Measurements from ENCODE around the gene OLIG1.

Gene OLIG1

DNA sequence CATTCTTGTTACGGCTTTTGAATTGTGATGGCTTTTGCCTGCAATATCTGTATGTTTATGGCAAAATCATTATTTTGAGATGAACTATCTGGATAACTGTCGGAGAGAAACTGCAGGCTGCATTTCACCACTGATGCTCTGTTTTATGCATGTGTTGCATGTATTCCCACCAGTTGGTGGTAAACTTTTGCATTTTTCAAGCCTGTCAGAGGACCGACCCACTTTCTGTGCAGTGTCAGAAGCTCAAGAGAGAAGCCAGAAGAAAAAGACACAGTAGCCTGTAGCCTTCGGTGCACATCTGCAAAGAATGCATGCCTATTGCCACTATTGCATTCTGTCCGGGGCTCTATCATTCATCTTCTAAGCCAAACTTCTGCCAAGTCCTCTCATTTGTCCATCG is 41.6 kb downstream of the OLIG1 start:
- in situ Hi-C loops (cut with MboI; ENCODE audit: low sequenced_read_pairs, unreplicated experiment): no loop called here

DNA sequence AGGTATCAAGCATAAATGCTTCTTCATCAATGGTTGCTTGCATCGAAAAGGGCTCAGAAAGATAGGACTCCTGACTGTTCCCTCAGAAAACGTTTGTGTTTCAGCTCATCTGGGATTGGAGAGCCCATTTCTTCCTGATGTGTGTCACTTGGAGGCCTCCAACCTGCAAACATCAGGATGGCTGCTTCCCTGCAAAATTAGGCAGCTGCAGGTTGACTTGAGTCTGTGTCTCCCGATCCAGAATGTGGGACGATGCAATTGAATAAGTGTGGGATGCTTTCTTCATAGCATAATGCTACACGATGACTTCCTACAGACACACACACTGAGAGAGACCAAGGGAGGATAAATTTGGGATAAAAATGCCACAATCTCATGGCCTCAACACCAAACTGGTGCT is 42.2 kb downstream of the OLIG1 start:
- in situ Hi-C loops (cut with MboI; ENCODE audit: low sequenced_read_pairs, unreplicated experiment): no loop called here
- TF ChIP-seq, protein P1, sequence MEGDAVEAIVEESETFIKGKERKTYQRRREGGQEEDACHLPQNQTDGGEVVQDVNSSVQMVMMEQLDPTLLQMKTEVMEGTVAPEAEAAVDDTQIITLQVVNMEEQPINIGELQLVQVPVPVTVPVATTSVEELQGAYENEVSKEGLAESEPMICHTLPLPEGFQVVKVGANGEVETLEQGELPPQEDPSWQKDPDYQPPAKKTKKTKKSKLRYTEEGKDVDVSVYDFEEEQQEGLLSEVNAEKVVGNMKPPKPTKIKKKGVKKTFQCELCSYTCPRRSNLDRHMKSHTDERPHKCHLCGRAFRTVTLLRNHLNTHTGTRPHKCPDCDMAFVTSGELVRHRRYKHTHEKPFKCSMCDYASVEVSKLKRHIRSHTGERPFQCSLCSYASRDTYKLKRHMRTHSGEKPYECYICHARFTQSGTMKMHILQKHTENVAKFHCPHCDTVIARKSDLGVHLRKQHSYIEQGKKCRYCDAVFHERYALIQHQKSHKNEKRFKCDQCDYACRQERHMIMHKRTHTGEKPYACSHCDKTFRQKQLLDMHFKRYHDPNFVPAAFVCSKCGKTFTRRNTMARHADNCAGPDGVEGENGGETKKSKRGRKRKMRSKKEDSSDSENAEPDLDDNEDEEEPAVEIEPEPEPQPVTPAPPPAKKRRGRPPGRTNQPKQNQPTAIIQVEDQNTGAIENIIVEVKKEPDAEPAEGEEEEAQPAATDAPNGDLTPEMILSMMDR (IDR thresholded peaks at IDR 0.05; ENCODE audit: borderline replicate concordance, control extremely low read depth, extremely low read depth, insufficient read depth, missing control alignments): no peak
- DNase-seq (ENCODE audit: low spot score): no peak

More for the DNA sequence above, 41.6 kb downstream of the OLIG1 start:
- DNase-seq (ENCODE audit: low spot score): no peak
- TF ChIP-seq, protein P1 (IDR thresholded peaks at IDR 0.05; ENCODE audit: borderline replicate concordance, control extremely low read depth, extremely low read depth, insufficient read depth, missing control alignments): no peak

DNA sequence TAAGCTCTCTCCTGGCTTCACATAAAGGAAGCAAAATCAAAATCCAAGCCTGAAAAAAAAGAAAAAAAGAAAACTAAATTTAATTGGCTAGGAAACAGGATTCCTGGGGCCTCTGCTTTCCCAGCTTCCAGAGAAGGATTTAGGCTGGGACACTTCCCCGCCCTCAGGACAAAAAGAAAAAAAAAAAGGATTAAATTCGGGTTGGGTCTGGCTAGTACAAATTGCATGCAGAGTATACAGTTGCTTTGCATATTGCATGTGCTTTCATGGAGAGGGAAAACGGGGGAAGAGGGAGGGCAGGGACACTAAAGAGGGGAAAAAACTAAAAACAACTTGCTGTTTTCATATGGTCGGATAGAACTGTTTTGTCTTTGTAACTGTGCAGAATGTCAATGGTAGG is 42.7 kb downstream of the OLIG1 start:
- in situ Hi-C loops (cut with MboI; ENCODE audit: low sequenced_read_pairs, unreplicated experiment): no loop called here
- DNase-seq (ENCODE audit: low spot score): no peak
- TF ChIP-seq, protein P1 (IDR thresholded peaks at IDR 0.05; ENCODE audit: borderline replicate concordance, control extremely low read depth, extremely low read depth, insufficient read depth, missing control alignments): no peak

DNA sequence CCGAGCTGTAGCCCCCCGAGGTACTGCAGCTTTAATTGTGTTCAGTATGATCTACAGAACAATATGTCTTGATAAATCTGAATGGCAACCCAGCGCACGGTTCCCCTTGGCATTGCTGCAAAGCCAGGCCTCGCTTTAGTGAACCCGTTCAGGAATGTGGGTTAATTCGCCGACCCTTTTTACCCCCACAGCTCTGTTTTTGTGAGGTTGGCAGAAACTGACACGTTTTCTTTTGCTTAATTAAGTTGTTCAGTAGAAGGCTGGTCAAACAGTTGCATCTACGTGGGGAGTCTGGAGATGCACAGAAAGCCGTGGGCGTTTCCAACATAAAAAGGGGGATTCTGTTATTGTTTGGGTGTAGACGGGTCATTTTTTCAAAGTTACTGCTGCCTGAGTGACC is 43.2 kb downstream of the OLIG1 start:
- TF ChIP-seq, protein P1 (IDR thresholded peaks at IDR 0.05; ENCODE audit: borderline replicate concordance, control extremely low read depth, extremely low read depth, insufficient read depth, missing control alignments): no peak
- DNase-seq (ENCODE audit: low spot score): no peak
- in situ Hi-C loops (cut with MboI; ENCODE audit: low sequenced_read_pairs, unreplicated experiment): no loop called here

DNA sequence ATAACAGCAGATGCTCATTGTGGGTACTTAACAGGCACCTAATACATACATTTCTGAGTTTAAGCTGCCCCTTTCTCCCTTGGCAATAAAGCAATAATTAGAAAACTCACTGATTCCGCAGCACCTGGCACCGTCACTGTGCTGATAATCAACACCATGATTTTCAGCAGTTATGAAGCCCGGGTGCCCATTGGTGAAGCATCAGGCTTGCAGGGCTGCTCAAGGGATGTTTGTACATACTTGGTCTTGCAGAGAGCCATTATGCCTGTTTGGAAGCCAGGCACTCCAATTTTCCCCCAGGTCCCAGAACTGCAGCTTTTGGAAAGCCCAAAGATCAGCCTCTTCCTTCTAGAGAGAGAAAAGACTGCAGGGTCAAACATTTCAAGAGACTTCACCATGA is 44.3 kb downstream of the OLIG1 start:
- DNase-seq (ENCODE audit: low spot score): no peak
- TF ChIP-seq, protein P1 (IDR thresholded peaks at IDR 0.05; ENCODE audit: borderline replicate concordance, control extremely low read depth, extremely low read depth, insufficient read depth, missing control alignments): no peak
- in situ Hi-C loops (cut with MboI; ENCODE audit: low sequenced_read_pairs, unreplicated experiment): no loop called here

DNA sequence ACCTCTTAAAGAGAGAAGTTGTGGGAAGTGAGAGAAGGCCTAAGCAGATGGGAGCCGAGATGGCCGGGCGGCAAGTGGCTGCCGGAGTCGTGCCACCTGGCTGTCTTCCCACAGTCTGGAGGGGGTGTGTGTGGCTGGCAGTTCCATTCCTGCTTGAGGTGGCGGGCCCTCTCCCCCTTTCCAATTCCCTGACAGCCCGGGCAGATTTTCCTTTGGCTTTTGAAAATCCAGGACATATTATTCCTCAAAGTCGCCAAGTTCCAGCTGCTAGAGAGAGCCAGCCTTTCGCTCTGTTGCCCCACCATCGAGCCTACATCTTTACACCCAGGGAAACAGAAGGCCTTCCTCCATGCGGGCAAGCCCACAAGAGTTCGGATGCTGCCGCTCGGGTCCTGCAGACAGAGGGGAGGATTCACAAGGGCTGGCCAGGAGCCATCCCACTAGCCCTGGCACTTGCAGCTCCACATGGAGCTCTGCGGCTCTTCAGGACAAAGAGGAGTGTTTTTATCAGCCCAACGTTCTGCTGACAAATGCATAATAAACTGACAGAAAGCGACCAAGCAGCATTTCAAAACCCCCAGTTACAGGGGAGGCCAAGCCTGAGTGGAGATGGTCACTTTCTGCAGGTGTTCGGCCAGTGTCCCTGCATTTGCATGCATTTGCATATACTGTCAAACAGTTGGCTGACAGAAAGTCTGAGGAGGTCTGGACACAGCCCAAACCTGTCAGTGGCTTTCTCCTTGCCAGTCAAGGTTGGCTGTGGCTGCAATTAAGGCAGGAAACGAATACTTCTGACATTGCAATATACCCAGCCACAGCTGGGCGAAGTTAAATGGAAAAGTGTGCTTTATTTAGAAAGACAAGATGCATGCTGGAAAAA is 45.9 kb downstream of the OLIG1 start:
- TF ChIP-seq, protein P1 (IDR thresholded peaks at IDR 0.05; ENCODE audit: borderline replicate concordance, control extremely low read depth, extremely low read depth, insufficient read depth, missing control alignments): no peak
- in situ Hi-C loops (cut with MboI; ENCODE audit: low sequenced_read_pairs, unreplicated experiment): no loop called here
- DNase-seq (ENCODE audit: low spot score): no peak

Data from GM13976 (cell line).